ENCODE measurements around the gene ARHGEF17. TPM values are rescaled to one million over a fixed set of nuclear protein-coding genes. Genes with fewer than 3 reads are reported as not detected.

The ARHGEF17 gene
- total RNA-seq, 1 donor from 2014 or later = 19.9 TPM

DNA sequence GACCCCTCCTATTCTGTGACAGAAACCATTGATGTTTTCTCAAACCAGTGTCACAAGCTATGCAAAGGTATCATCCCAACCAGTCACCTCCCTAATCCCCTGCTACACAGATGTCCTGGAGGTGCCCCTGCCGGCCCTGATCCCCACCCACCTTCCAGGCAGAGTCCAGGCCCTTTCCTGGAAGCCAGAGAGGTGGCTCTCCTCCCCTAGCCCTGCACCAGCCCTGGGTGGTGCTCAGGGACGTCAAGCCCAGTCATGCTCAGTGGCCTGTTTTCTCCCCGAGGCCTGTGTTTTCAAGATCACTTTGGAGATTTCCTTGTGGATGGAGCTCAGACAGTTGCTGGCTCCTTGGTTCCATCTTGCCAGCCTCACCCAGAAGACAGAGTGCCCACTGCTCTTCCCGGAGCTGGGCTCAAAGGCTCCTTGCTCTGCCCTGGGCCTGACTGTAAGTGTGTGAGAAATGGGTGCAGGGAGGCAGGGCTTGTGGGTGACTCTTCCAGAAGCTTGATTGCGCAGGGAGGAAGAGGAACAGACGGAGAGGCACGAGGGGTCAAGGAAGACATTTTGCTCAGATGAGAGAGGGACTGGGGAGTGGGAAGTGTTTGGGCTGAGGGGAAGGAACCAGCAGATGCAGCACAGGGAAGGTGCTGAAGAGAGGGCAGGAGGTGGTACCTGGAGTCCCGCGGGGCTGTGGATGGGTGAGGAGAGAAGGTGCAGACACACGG lies 24.6 kb upstream of the ARHGEF17 start:
- Histone ChIP-seq H3K9ac (no peak overlapping the region), H3K36me3 (no peaks in the 10 kb centered on the region), H3K4me2 (no peak overlapping the region), H4K20me1 (ENCODE audit: low read depth) (no peaks in the 10 kb centered on the region), H3K4me1 (no peaks in the 10 kb centered on the region), H3F3A (ENCODE audit: low read depth) (no peaks in the 10 kb centered on the region), H3K9me3 (ENCODE audit: low read depth) (no peaks in the 10 kb centered on the region), H2AFZ (replicated peaks) (peak overlapping the region; percentile 10), H3K27me3 (no peaks in the 10 kb centered on the region), H3K79me2 (ENCODE audit: low read depth) (no peaks in the 10 kb centered on the region), H3K4me3 (no peak overlapping the region), H3K27ac (no peak overlapping the region)
- Mint-ChIP-seq H3K27ac (peak overlapping the region; percentile 11), H3K9me3 (no peaks in the 10 kb centered on the region), H3K36me3 (no peaks in the 10 kb centered on the region), H3K27me3 (ENCODE audit: insufficient read depth, low read depth) (peaks cover 14% of the 10 kb centered on the region), H3K4me1 (peaks cover 12% of the 10 kb centered on the region), H3K4me3 (no peak overlapping the region)
- TF ChIP-seq, protein P1, sequence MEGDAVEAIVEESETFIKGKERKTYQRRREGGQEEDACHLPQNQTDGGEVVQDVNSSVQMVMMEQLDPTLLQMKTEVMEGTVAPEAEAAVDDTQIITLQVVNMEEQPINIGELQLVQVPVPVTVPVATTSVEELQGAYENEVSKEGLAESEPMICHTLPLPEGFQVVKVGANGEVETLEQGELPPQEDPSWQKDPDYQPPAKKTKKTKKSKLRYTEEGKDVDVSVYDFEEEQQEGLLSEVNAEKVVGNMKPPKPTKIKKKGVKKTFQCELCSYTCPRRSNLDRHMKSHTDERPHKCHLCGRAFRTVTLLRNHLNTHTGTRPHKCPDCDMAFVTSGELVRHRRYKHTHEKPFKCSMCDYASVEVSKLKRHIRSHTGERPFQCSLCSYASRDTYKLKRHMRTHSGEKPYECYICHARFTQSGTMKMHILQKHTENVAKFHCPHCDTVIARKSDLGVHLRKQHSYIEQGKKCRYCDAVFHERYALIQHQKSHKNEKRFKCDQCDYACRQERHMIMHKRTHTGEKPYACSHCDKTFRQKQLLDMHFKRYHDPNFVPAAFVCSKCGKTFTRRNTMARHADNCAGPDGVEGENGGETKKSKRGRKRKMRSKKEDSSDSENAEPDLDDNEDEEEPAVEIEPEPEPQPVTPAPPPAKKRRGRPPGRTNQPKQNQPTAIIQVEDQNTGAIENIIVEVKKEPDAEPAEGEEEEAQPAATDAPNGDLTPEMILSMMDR (IDR thresholded peaks at IDR 0.05) = no peak
- no peak for TF ChIP-seq EZH2phosphoT487 (IDR thresholded peaks at IDR 0.05)
- TF ChIP-seq EZH2 (IDR thresholded peaks at IDR 0.05) = no peak
- no peak for DNase-seq (ENCODE audit: low spot score)

DNA sequence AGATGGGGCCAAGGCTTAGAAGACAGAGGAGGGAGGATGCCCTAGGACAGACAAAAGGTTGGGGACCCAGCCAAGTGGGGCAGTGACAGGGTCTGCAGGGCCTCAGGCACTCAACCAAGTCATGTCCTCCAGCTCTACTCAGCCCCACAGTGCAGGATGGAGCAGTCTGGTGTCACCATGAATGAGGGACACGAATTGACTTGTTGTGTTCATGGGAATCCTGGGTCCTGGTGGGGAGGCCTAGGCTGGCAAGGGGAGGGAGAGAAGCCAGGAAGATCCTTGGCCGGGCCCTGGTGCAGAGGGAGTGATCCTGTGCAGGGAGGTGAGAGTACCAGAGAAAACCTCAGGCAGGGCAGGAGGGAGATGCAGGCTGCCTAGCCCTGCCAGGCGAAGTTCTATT lies 24.0 kb upstream of the ARHGEF17 start:
- Mint-ChIP-seq H3K27me3 (ENCODE audit: insufficient read depth, low read depth) (peaks cover 17% of the 10 kb centered on the region), H3K27ac (no peak overlapping the region), H3K9me3 (no peaks in the 10 kb centered on the region), H3K4me3 (no peak overlapping the region), H3K4me1 (peaks cover 18% of the 10 kb centered on the region), H3K36me3 (no peaks in the 10 kb centered on the region)
- DNase-seq (ENCODE audit: low spot score) = no peak
- no peak overlapping the region for H3K9ac ChIP-seq
- no peak overlapping the region for H3K4me2 ChIP-seq
- TF ChIP-seq EZH2phosphoT487 (IDR thresholded peaks at IDR 0.05) = no peak
- TF ChIP-seq EZH2 (IDR thresholded peaks at IDR 0.05) = no peak
- TF ChIP-seq, protein P1 (IDR thresholded peaks at IDR 0.05) = no peak
- H3K9me3 ChIP-seq (ENCODE audit: low read depth) = no peaks in the 10 kb centered on the region
- H3K79me2 ChIP-seq (ENCODE audit: low read depth) = no peaks in the 10 kb centered on the region
- no peak overlapping the region for H2AFZ ChIP-seq (replicated peaks)
- H3K36me3 ChIP-seq = no peaks in the 10 kb centered on the region
- H3F3A ChIP-seq (ENCODE audit: low read depth) = no peaks in the 10 kb centered on the region
- no peak overlapping the region for H3K27ac ChIP-seq
- no peaks in the 10 kb centered on the region for H3K4me1 ChIP-seq
- no peak overlapping the region for H3K4me3 ChIP-seq
- no peaks in the 10 kb centered on the region for H3K27me3 ChIP-seq
- no peaks in the 10 kb centered on the region for H4K20me1 ChIP-seq (ENCODE audit: low read depth)

DNA sequence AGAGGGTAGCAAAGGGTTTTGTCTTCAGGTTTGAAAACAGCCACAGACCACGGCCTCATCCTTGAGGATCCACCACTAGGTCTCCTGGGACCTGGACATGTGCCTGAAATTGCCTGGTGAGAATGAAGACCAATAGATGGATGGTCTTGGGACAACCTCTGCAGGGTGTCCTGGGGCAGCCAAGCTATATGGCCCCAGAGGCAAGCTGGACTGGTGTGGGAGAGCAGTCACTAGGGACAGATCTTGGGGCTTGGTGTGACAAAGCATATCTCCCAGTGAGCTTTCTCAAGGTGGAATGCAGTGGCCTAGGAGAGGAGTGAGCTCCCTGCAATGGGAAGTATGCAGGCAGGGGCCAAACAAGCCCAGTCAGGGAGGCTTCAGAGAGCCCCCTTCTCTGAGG lies 22.4 kb upstream of the ARHGEF17 start:
- Histone ChIP-seq H2AFZ (replicated peaks) (no peak overlapping the region), H3F3A (ENCODE audit: low read depth) (no peaks in the 10 kb centered on the region), H3K4me3 (no peak overlapping the region), H3K36me3 (no peaks in the 10 kb centered on the region), H3K4me2 (no peak overlapping the region), H3K9ac (no peak overlapping the region), H3K79me2 (ENCODE audit: low read depth) (no peaks in the 10 kb centered on the region), H3K9me3 (ENCODE audit: low read depth) (no peaks in the 10 kb centered on the region), H4K20me1 (ENCODE audit: low read depth) (no peaks in the 10 kb centered on the region), H3K27me3 (no peaks in the 10 kb centered on the region), H3K4me1 (no peaks in the 10 kb centered on the region), H3K27ac (no peak overlapping the region)
- peaks cover 16% of the 10 kb centered on the region for H3K27me3 Mint-ChIP-seq (ENCODE audit: insufficient read depth, low read depth)
- no peak overlapping the region for H3K4me3 Mint-ChIP-seq
- H3K27ac Mint-ChIP-seq = no peak overlapping the region
- TF ChIP-seq EZH2phosphoT487 (IDR thresholded peaks at IDR 0.05) (no peak), EZH2 (IDR thresholded peaks at IDR 0.05) (no peak)
- TF ChIP-seq, protein P1 (IDR thresholded peaks at IDR 0.05) = no peak
- H3K4me1 Mint-ChIP-seq = peaks cover 24% of the 10 kb centered on the region
- H3K36me3 Mint-ChIP-seq = no peaks in the 10 kb centered on the region
- DNase-seq (ENCODE audit: low spot score) = no peak
- H3K9me3 Mint-ChIP-seq = no peaks in the 10 kb centered on the region

Data from neural progenitor cell (in vitro differentiated cells).